Ureter (tissue), 1 donor: ENCODE measurements around the gene NACAD. TPM values are rescaled to one million over a fixed set of nuclear protein-coding genes. Genes with fewer than 3 reads are reported as not detected.

ENCODE experiments used
- total RNA-seq: library from RNA; stranded (reverse); gene quantifications from one replicate; pipeline ENCODE4 v1.2.4, GENCODE V29; 2023
- donor health status: DM: yes; HTN: yes; CAD: no.

The NACAD gene
- total RNA-seq, 1 donor from 2014 or later = 5.7 TPM

Other genes starting within 250 kb of the NACAD start
- 104 TPM for gene H2AZ2, start 240.9 kb downstream of the NACAD start, total RNA-seq
- gene PURB, start 203.4 kb downstream of the NACAD start, total RNA-seq = 26.4 TPM
- gene MYO1G, start 110.0 kb downstream of the NACAD start, total RNA-seq = 6.0 TPM
- 31.1 TPM for gene CCM2, start 88.8 kb downstream of the NACAD start, total RNA-seq
- gene TBRG4, start 22.7 kb upstream of the NACAD start, total RNA-seq = 89.4 TPM
- gene RAMP3, start 68.8 kb upstream of the NACAD start, total RNA-seq = 47.2 TPM